ENCODE measurements around the gene KSR2. TPM values are rescaled to one million over a fixed set of nuclear protein-coding genes. Genes with fewer than 3 reads are reported as not detected.

Gene KSR2
- total and polyA plus RNA-seq, 2 donors (not counting 3 experiments of a cell fraction or from before 2014, with no cell fraction given), result 2.1 to 5.2 TPM

GRCh38 chr12:117466677-117467362 lies 502.0 kb downstream of the KSR2 start:
- ChIA-PET CTCF (no interaction called here), POLR2A (no interaction called here)
- no peak for FAIRE-seq
- Histone ChIP-seq H3K4me1 (ENCODE audit: control insufficient read depth, extremely low read depth, insufficient read depth, low read length) (no peaks in the 10 kb centered on the region), H3K4me3 (replicated peaks in 1 of 3; ENCODE audit: insufficient read depth in 1 of 3, low read depth in 1 of 3, low read length in 3 of 3) (no peak overlapping the region), H3K9me1 (replicated peaks; ENCODE audit: control insufficient read depth, extremely low read depth, insufficient read depth, low read length) (no peaks in the 10 kb centered on the region), H2AFZ (ENCODE audit: low read depth, low read length) (no peak overlapping the region), H3K27ac (ENCODE audit: insufficient read depth, low read depth, low read length) (no peak overlapping the region), H3K27me3 (ENCODE audit: control insufficient read depth in 2 of 2, insufficient read depth in 2 of 2, low read length in 2 of 2) (no peaks in the 10 kb centered on the region), H3K9me3 (replicated peaks; ENCODE audit: control insufficient read depth, insufficient read depth, low read length) (no peaks in the 10 kb centered on the region), H4K20me1 (replicated peaks; ENCODE audit: control insufficient read depth, extremely low read depth, insufficient read depth, low read length) (no peaks in the 10 kb centered on the region), H3K36me3 (ENCODE audit: control insufficient read depth in 2 of 2, extremely low read depth in 1 of 2, insufficient read depth in 2 of 2, low read length in 2 of 2) (no peaks in the 10 kb centered on the region), H3K4me2 (ENCODE audit: insufficient read depth, low read length) (no peak overlapping the region), H3K79me2 (ENCODE audit: control insufficient read depth, insufficient read depth, low read length) (no peaks in the 10 kb centered on the region), H3K9ac (replicated peaks; ENCODE audit: extremely low read depth, insufficient read depth, low read length) (no peak overlapping the region)
- BruUV-seq (replicated peaks), result no TSS peak
- TF ChIP-seq JUN (IDR thresholded peaks at IDR 0.05; ENCODE audit: borderline replicate concordance, insufficient read depth, insufficient read length, low read depth), result peak; percentile 37
- TF ChIP-seq POLR2AphosphoS5 (IDR thresholded peaks at IDR 0.05; ENCODE audit: insufficient read depth, low read depth, low read length), result no peak
- dilution Hi-C loops (cut with MboI; ENCODE audit: extremely low pct_ligation_motif_present, low sequenced_read_pairs), result no loop called here
- no peak for DNase-seq (ENCODE audit: low read depth, low spot score)
- intact Hi-C loops (cut with micrococcal nuclease), result no loop called here

GRCh38 chr12:117461732-117462131 lies 507.1 kb downstream of the KSR2 start:
- Histone ChIP-seq H3K4me2 (ENCODE audit: insufficient read depth, low read length) (no peak overlapping the region), H3K4me1 (ENCODE audit: control insufficient read depth, extremely low read depth, insufficient read depth, low read length) (peaks cover 4% of the 10 kb centered on the region), H3K36me3 (ENCODE audit: control insufficient read depth in 2 of 2, extremely low read depth in 1 of 2, insufficient read depth in 2 of 2, low read length in 2 of 2) (no peaks in the 10 kb centered on the region), H3K27me3 (ENCODE audit: control insufficient read depth in 2 of 2, insufficient read depth in 2 of 2, low read length in 2 of 2) (no peaks in the 10 kb centered on the region), H3K79me2 (ENCODE audit: control insufficient read depth, insufficient read depth, low read length) (no peaks in the 10 kb centered on the region), H3K4me3 (replicated peaks in 1 of 3; ENCODE audit: insufficient read depth in 1 of 3, low read depth in 1 of 3, low read length in 3 of 3) (no peak overlapping the region), H3K9me3 (replicated peaks; ENCODE audit: control insufficient read depth, insufficient read depth, low read length) (no peaks in the 10 kb centered on the region), H3K9ac (replicated peaks; ENCODE audit: extremely low read depth, insufficient read depth, low read length) (no peak overlapping the region), H4K20me1 (replicated peaks; ENCODE audit: control insufficient read depth, extremely low read depth, insufficient read depth, low read length) (no peaks in the 10 kb centered on the region), H3K9me1 (replicated peaks; ENCODE audit: control insufficient read depth, extremely low read depth, insufficient read depth, low read length) (no peaks in the 10 kb centered on the region), H2AFZ (ENCODE audit: low read depth, low read length) (no peak overlapping the region), H3K27ac (ENCODE audit: insufficient read depth, low read depth, low read length) (no peak overlapping the region)
- dilution Hi-C loops (cut with MboI; ENCODE audit: extremely low pct_ligation_motif_present, low sequenced_read_pairs), result no loop called here
- no peak for TF ChIP-seq MAX (IDR thresholded peaks at IDR 0.05; ENCODE audit: insufficient read depth, insufficient read length)
- TF ChIP-seq CTCF (IDR thresholded peaks at IDR 0.05; ENCODE audit: extremely low read depth in 1 of 2, insufficient read depth in 1 of 2, low read depth in 1 of 2, low read length in 2 of 2), result no peak
- no peak for TF ChIP-seq GATA2 (IDR thresholded peaks at IDR 0.05; ENCODE audit: insufficient read depth, insufficient read length, low read depth, low read length)
- no peak for TF ChIP-seq POLR2AphosphoS5 (IDR thresholded peaks at IDR 0.05; ENCODE audit: insufficient read depth, low read depth, low read length)
- TF ChIP-seq JUN (IDR thresholded peaks at IDR 0.05; ENCODE audit: borderline replicate concordance, insufficient read depth, insufficient read length, low read depth), result no peak
- no peak for TF ChIP-seq POLR2A (IDR thresholded peaks at IDR 0.05; ENCODE audit: low read depth, low read length)
- no peak for TF ChIP-seq EZH2 (IDR thresholded peaks at IDR 0.05; ENCODE audit: borderline replicate concordance, low read depth, low read length, severe bottlenecking)
- TF ChIP-seq FOS (IDR thresholded peaks at IDR 0.05; ENCODE audit: borderline replicate concordance, insufficient read depth, low read length), result no peak
- TF ChIP-seq MYC (IDR thresholded peaks at IDR 0.05; ENCODE audit: low read depth, low read length), result no peak
- CTCF ChIA-PET, result no interaction called here
- no TSS peak for BruUV-seq (replicated peaks)
- POLR2A ChIA-PET, result no interaction called here
- intact Hi-C loops (cut with micrococcal nuclease), result no loop called here
- FAIRE-seq (no peak), DNase-seq (ENCODE audit: low read depth, low spot score) (no peak)

Measured in endothelial cell of umbilical vein (primary cell).